Choroid plexus epithelial cell (primary cell): ENCODE data around the gene RPL15.
"Not testable (repeated sequence)": the region's sequence is repeated elsewhere in the genome, so short reads cannot be mapped to it uniquely, and the experiment has no call there.

Source experiments
- DNase-seq: peaks from one replicate; pipeline ENCODE4 v3.0.0-alpha.2; 2010; ENCODE audit warnings: low read depth
- H3K4me3 ChIP-seq: 2 replicates; pipeline ENCODE4 v1.5.1; 2011; ENCODE audit warnings: low read depth, mild to moderate bottlenecking, control low read depth, low read length, moderate library complexity
- TF ChIP-seq, protein P1 (sequence below): conservative IDR thresholded peaks from 2 replicates; pipeline ENCODE4 v1.5.1; 2011; ENCODE audit warnings: low read depth, mild to moderate bottlenecking, control low read depth, inconsistent platforms, low read length, moderate library complexity

Gene RPL15

DNA sequence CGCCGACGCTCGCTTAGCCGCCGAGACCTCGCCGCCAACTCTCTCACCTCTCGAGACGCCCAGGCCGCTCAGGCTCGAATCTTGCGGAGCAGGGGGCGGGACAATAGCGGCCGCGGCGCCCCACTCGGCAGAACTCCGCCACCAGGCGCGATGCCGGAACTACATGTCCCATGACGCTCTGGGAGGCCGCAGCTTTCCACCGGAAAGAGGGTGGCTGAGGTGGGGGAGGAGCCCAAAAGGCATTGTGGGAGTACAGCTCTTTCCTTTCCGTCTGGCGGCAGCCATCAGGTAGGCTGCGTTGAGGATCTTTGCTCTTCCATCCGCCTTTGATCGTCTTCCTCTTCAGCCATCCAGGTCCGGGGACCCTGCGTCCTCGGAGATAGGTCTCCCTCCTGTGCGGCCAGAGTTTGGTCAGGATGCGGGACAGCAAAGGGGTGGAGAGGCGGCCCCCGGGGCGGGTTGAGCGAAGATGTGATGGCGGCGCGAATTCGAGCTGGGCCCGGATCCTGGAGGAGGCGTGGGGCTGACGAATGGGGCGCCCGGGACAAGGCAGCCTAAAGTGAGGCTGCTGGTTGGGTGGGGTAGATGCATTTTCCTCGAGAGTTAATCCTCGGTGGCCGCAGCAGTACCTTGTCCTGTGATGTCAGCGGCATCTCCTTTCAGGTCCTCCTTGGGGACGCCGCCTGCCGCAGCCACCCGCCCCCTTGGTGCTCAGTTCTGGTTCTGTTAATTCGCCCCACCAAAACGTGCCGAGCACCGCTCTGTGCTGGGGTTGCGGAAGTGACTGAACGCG is at the start of gene RPL15, which contains the start of gene NKIRAS1:
TSS of gene RPL15 (plus strand) at position 247 of the 793 bp plus-strand sequence. CDS start 728 bp downstream, outside the sequence.
TSS of gene NKIRAS1 (minus strand) at position 105 of the 793 bp plus-strand sequence. CDS start 6,086 bp downstream, outside the sequence.
- DNase-seq, result peak; percentile 98
- TF ChIP-seq, protein P1, sequence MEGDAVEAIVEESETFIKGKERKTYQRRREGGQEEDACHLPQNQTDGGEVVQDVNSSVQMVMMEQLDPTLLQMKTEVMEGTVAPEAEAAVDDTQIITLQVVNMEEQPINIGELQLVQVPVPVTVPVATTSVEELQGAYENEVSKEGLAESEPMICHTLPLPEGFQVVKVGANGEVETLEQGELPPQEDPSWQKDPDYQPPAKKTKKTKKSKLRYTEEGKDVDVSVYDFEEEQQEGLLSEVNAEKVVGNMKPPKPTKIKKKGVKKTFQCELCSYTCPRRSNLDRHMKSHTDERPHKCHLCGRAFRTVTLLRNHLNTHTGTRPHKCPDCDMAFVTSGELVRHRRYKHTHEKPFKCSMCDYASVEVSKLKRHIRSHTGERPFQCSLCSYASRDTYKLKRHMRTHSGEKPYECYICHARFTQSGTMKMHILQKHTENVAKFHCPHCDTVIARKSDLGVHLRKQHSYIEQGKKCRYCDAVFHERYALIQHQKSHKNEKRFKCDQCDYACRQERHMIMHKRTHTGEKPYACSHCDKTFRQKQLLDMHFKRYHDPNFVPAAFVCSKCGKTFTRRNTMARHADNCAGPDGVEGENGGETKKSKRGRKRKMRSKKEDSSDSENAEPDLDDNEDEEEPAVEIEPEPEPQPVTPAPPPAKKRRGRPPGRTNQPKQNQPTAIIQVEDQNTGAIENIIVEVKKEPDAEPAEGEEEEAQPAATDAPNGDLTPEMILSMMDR, result peak; percentile 59
- H3K4me3 ChIP-seq, result peak within 1 kb of the TSS; percentile 99

DNA sequence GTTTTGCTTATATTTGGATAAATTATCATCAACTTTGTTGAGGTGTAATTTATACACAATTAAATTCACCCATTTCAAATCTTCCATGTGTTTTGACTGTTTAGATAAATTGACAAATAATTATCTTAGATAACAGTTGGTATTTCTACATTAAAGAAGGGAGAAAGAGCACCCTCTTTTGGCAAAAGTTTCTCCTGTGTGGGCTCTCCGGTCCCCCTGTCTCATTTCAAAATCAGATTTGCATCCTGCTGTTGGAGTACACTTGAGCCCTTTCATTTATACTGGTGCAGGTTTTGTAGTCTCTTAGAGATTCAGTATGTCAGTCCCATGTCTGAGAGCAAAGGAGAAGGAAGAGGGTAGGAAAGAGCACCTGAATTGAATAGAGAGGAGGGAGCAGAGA is 49.5 kb upstream of the RPL15 start:
- H3K4me3 ChIP-seq, result no peak overlapping the region
- DNase-seq, result peak; percentile 22
- TF ChIP-seq, protein P1, result peak; percentile 40

DNA sequence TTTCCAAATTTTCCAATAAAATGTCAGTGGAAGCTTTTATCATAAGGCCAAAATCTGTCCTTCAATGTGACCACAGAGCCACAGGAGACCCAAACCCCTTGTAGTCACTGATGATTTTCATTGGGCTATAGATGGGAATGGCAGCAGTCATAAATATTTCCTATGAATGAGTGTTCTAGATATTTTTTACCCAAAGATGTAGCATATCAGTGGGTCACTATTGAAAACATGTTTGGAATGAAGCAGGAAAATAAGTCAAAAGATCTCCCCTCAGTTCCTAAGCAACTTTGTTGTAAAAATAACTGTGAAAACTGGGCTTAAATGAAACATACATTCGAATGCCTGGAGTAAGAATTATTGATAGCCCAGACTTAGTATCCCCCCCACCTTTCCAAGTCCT is 49.1 kb upstream of the RPL15 start:
- DNase-seq, result peak; percentile 31
- H3K4me3 ChIP-seq, result no peak overlapping the region
- TF ChIP-seq, protein P1, result no peak

DNA sequence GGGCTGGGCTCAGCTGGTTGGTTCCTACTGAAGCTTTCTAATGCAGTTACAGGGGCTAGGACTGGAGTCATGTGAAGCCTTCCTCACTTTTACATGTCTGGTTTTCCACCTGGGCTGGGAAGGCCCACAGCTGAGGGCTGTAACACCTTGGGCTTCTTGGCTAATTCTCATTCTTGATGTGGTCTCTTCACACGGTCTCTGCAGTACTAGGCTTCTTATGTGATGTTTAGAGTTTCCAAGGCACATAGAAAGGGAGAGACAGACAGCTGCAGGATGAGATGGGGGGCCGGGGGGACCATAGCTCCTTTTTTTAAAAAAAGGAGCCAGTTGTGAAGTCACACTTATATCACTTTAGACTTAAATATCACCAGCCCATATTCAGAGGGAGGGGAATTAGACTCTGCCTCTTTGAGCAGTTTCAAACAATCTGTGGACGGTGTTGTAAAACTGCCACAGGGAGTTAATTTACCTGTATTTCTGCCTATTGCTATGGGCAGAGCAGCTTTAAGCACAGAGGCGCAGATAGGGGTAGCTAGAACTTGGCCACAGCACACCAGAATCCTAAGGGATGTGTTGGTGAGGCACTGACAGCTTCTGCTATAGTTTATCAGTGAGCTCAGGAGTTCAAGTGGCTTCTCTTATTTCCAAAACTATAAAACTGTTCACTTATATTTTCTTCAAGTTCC is 46.8 kb upstream of the RPL15 start:
- no peak for DNase-seq
- H3K4me3 ChIP-seq, result no peak overlapping the region
- TF ChIP-seq, protein P1, result no peak

DNA sequence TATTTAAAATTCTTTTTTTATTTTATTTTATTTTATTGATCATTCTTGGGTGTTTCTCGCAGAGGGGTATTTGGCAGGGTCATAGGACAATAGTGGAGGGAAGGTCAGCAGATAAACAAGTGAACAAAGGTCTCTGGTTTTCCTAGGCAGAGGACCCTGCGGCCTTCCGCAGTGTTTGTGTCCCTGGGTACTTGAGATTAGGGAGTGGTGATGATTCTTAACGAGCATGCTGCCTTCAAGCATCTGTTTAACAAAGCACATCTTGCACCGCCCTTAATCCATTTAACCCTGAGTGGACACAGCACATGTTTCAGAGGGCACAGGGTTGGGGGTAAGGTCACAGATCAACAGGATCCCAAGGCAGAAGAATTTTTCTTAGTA is 46.3 kb upstream of the RPL15 start:
- not testable (repeated sequence) for DNase-seq

DNA sequence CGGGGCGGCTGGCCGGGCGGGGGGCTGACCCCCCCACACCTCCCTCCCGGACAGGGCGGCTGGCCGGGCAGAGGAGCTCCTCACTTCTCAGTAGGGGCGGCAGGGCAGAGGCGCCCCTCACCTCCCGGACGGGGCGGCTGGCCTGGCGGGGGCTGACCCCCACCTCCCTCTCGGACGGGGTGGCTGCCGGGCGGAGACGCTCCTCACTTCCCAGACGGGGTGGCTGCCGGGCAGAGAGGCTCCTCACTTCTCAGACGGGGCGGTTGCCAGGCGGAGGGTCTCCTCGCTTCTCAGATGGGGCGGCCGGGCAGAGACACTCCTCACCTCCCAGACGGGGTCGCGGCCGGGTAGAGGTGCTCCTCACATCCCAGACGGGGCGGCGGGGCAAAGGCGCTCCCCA is 45.6 kb upstream of the RPL15 start:
- not testable (repeated sequence) for DNase-seq

More for the DNA sequence above, 46.3 kb upstream of the RPL15 start:
- H3K4me3 ChIP-seq, result not testable (repeated sequence)

DNA sequence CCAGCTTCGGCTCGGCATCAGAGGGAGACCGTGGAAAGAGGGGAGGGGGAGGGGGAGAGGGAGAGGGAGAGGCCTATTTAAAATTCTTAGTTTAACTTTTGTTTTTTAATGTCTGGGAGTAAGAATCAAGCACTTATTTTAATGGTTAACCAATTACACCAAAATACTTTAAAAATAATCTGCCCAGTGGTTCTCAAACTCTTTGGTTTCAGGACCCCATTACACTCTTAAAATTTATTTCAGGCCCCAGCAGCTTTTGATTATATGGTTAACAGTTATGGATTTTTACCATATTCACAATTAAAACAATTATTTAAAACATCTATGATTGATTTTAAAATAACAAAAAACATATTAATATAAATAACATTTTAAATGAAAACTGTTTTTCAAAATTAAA is 44.6 kb upstream of the RPL15 start:
- H3K4me3 ChIP-seq, result no peak overlapping the region
- TF ChIP-seq, protein P1, result no peak
- DNase-seq, result no peak

More for the DNA sequence above, 45.6 kb upstream of the RPL15 start:
- not testable (repeated sequence) for H3K4me3 ChIP-seq

DNA sequence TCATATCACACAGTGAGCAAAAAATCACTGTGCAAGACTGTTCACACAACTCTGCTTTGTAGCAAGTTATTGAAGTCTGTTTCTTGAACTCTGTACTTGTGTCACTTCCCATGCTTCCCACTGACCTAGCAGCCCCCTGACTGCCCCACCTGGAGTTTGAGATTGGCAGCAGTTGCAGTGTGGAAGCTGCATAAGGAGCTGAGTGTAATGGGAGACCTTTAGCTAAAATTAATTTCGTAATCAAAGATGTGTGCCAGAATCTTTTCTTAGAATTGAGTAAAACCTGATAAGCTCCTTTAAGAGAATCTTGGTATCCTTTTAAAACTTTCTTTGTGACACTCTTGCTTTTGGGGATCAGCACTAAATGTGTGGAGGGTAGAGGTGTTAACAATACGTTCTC is 43.0 kb upstream of the RPL15 start:
- TF ChIP-seq, protein P1, result peak; percentile 19
- DNase-seq, result peak; percentile 56
- no peak overlapping the region for H3K4me3 ChIP-seq
